ENCODE measurements around the gene TLE6. TPM values are rescaled to one million over a fixed set of nuclear protein-coding genes. Genes with fewer than 3 reads are reported as not detected.
"Not testable (repeated sequence)": the region's sequence is repeated elsewhere in the genome, so short reads cannot be mapped to it uniquely, and the experiment has no call there.

Gene TLE6
- polyA plus RNA-seq (2013, experiment 1 of 2): 2.3 TPM
- polyA plus RNA-seq (2013, experiment 2 of 2): 1.6 TPM

DNA sequence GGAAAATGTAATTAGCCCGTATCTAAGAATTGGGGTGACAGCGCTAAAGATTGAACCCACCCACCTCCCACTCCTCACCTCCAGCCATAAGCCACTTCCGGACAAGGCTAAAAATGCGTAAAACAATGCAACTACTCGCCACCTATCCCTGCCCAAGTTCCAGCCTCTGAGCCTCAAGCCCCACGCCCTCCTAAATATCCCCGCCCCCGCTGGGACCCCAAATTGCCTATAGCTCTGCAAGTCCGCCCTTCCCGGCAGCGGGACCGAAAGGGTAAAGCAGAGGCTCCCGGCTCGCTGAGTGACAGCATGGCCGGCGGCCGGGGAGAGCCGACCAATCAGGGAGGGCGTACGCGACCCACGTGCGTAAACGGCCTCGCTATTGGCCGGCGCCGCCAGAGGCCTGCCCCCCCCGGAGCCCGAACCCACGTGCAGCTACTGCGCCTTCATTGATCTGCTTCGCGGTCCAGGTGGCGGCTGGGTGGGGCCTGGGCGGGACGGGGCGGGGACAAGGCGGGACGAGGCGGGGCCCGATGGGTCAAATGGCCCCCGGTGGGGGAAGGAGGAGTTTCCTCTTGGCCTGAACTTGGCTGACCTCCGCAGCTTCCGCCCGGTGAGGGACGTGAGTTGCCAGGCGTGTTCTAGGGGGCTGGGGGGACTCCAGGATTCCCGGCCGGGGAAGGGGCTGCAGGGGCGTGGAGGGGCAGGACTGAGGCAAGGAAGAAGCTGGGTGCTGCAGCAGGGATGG, at the start of gene TLE6:
TSS of gene TLE6 (plus strand) at position 564 of the 745 bp plus-strand sequence. CDS start 670 bp downstream, outside the sequence.
- Histone ChIP-seq H2BK5ac (ENCODE audit: low read depth, low read length, poor library complexity, severe bottlenecking) (peak within 1 kb of the TSS; percentile 71), H2BK15ac (ENCODE audit: low read depth, poor library complexity, severe bottlenecking) (peak within 1 kb of the TSS; percentile 88), H4K91ac (ENCODE audit: low read length) (peak within 1 kb of the TSS; percentile 25), H3K4me1 (ENCODE audit: control insufficient read depth, insufficient read depth, low read depth, low read length) (peaks cover 25% of the 10 kb centered on the region), H3K9me3 (ENCODE audit: control insufficient read depth, low read length) (no peaks in the 10 kb centered on the region), H3K23ac (ENCODE audit: low read length in 2 of 2) (no peak within 1 kb of the TSS), H2AFZ (ENCODE audit: low read depth, low read length) (peak within 1 kb of the TSS; percentile 90), H3K4me3 (ENCODE audit: insufficient read depth in 1 of 2, low read depth in 1 of 2, low read length in 2 of 2) (peak within 1 kb of the TSS; percentile 51 to 85), H3K4me2 (ENCODE audit: low read length, poor library complexity, severe bottlenecking) (peak within 1 kb of the TSS; percentile 94), H3K27ac (ENCODE audit: low read length, poor library complexity, severe bottlenecking) (peak within 1 kb of the TSS; percentile 38), H3K27me3 (ENCODE audit: control insufficient read depth in 1 of 2, insufficient read depth in 1 of 2, low read length in 2 of 2) (peaks cover 0 to 4% of the 10 kb centered on the region in 2 experiments), H4K8ac (ENCODE audit: low read length) (peak within 1 kb of the TSS; percentile 76), H2BK120ac (ENCODE audit: low read depth, low read length) (peak within 1 kb of the TSS; percentile 69), H2AK5ac (ENCODE audit: low read length, severe bottlenecking) (peak within 1 kb of the TSS; percentile 41), H3K4ac (ENCODE audit: low read depth in 1 of 2, low read length in 2 of 2) (peak within 1 kb of the TSS; percentile 40 to 82), H3K36me3 (ENCODE audit: control insufficient read depth in 1 of 2, insufficient read depth in 2 of 2, low read depth in 1 of 2, low read length in 2 of 2) (no peaks in the 10 kb centered on the region), H3K18ac (ENCODE audit: low read depth in 1 of 2, low read length in 2 of 2) (peak within 1 kb of the TSS; percentile 58 to 84), H3K79me1 (replicated peaks; ENCODE audit: low read length, poor library complexity, severe bottlenecking) (no peaks in the 10 kb centered on the region), H2BK12ac (ENCODE audit: low read length in 2 of 2) (peak within 1 kb of the TSS; percentile 59 to 97), H3K14ac (ENCODE audit: low read length in 2 of 2) (peak within 1 kb of the TSS in 1 of 2 experiments; percentile 89), H3K9ac (ENCODE audit: low read length) (peak within 1 kb of the TSS; percentile 79)
- DNase-seq: peak; percentile 93
- under 1% methylated on average over 47 of the region's 51 CpGs for WGBS

DNA sequence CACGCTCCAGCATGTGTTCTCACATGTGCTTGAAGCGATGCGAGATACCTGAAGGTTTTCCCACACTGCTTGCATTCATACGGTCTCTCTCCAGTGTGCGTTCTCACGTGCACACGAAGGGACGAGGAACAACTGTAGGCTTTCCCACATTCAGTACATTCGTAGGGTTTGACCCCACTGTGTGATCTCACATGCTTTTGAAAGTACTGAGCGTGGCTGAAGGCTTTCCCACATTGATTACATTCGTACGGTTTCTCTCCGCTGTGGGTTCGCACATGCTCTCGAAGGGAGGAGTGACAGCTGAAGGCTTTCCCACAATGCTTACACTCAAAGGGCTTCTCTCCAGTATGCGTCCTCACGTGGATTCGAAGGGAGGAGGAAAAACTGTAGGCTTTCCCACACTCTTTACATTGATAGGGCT, 43.9 kb upstream of the TLE6 start:
- no peak for DNase-seq
- Histone ChIP-seq H3K9ac (ENCODE audit: low read length) (no peak overlapping the region), H3K9me3 (ENCODE audit: control insufficient read depth, low read length) (peaks cover 52% of the 10 kb centered on the region), H4K8ac (ENCODE audit: low read length) (no peak overlapping the region), H3K27me3 (ENCODE audit: control insufficient read depth in 1 of 2, insufficient read depth in 1 of 2, low read length in 2 of 2) (no peaks in the 10 kb centered on the region), H3K79me1 (replicated peaks; ENCODE audit: low read length, poor library complexity, severe bottlenecking) (peaks cover 7% of the 10 kb centered on the region), H4K91ac (ENCODE audit: low read length) (no peak overlapping the region), H2BK15ac (ENCODE audit: low read depth, poor library complexity, severe bottlenecking) (no peak overlapping the region), H2BK12ac (ENCODE audit: low read length in 2 of 2) (no peak overlapping the region), H3K36me3 (ENCODE audit: control insufficient read depth in 1 of 2, insufficient read depth in 2 of 2, low read depth in 1 of 2, low read length in 2 of 2) (peaks cover 41 to 49% of the 10 kb centered on the region in 2 experiments), H3K23ac (ENCODE audit: low read length in 2 of 2) (no peak overlapping the region), H2BK120ac (ENCODE audit: low read depth, low read length) (no peak overlapping the region), H2BK5ac (ENCODE audit: low read depth, low read length, poor library complexity, severe bottlenecking) (no peak overlapping the region), H3K4me2 (ENCODE audit: low read length, poor library complexity, severe bottlenecking) (no peak overlapping the region), H3K4me3 (ENCODE audit: insufficient read depth in 1 of 2, low read depth in 1 of 2, low read length in 2 of 2) (peak overlapping the region in 1 of 2 experiments; percentile 61), H2AK5ac (ENCODE audit: low read length, severe bottlenecking) (no peak overlapping the region), H3K4me1 (ENCODE audit: control insufficient read depth, insufficient read depth, low read depth, low read length) (no peaks in the 10 kb centered on the region), H2AFZ (ENCODE audit: low read depth, low read length) (no peak overlapping the region), H3K4ac (ENCODE audit: low read depth in 1 of 2, low read length in 2 of 2) (no peak overlapping the region), H3K27ac (ENCODE audit: low read length, poor library complexity, severe bottlenecking) (no peak overlapping the region), H3K14ac (ENCODE audit: low read length in 2 of 2) (no peak overlapping the region), H3K18ac (ENCODE audit: low read depth in 1 of 2, low read length in 2 of 2) (no peak overlapping the region)
- WGBS: 98% methylated on average over 18 of the region's 18 CpGs

DNA sequence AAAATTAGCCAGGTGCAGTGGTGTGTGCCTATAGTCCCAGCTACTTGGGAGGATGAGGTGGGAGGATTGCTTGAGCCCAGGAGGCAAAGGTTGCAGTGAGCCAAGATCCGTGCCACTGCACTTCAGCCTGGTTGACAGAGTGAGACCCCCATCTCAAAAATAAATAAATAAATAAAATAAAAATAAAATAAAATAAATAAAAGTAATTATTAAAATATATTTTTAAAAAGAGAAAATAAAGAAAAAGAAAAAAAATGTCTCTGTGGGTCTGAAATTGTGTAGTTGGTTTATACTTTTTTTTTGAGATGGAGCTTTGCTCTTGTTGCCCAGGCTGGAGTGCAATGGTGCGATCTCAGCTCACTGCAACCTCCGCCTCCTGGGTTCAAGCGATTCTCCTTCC, 41.5 kb upstream of the TLE6 start:
- not testable (repeated sequence) for H3K14ac ChIP-seq (ENCODE audit: low read length in 2 of 2); H2AFZ ChIP-seq (ENCODE audit: low read depth, low read length); H3K9ac ChIP-seq (ENCODE audit: low read length); H3K4me2 ChIP-seq (ENCODE audit: low read length, poor library complexity, severe bottlenecking); H2BK5ac ChIP-seq (ENCODE audit: low read depth, low read length, poor library complexity, severe bottlenecking); H3K27ac ChIP-seq (ENCODE audit: low read length, poor library complexity, severe bottlenecking); H3K18ac ChIP-seq (ENCODE audit: low read depth in 1 of 2, low read length in 2 of 2); H3K4me3 ChIP-seq (ENCODE audit: insufficient read depth in 1 of 2, low read depth in 1 of 2, low read length in 2 of 2); H3K23ac ChIP-seq (ENCODE audit: low read length in 2 of 2); H3K4ac ChIP-seq (ENCODE audit: low read depth in 1 of 2, low read length in 2 of 2); H3K27me3 ChIP-seq (ENCODE audit: control insufficient read depth in 1 of 2, insufficient read depth in 1 of 2, low read length in 2 of 2); H4K91ac ChIP-seq (ENCODE audit: low read length); DNase-seq; H2BK12ac ChIP-seq (ENCODE audit: low read length in 2 of 2); H3K4me1 ChIP-seq (ENCODE audit: control insufficient read depth, insufficient read depth, low read depth, low read length); H2BK120ac ChIP-seq (ENCODE audit: low read depth, low read length); H2AK5ac ChIP-seq (ENCODE audit: low read length, severe bottlenecking); H4K8ac ChIP-seq (ENCODE audit: low read length); H2BK15ac ChIP-seq (ENCODE audit: low read depth, poor library complexity, severe bottlenecking)
- Histone ChIP-seq H3K9me3 (ENCODE audit: control insufficient read depth, low read length) (peaks cover 48% of the 10 kb centered on the region), H3K79me1 (replicated peaks; ENCODE audit: low read length, poor library complexity, severe bottlenecking) (peaks cover 17% of the 10 kb centered on the region), H3K36me3 (ENCODE audit: control insufficient read depth in 1 of 2, insufficient read depth in 2 of 2, low read depth in 1 of 2, low read length in 2 of 2) (peaks cover 51 to 53% of the 10 kb centered on the region in 2 experiments)
- 100% methylated on average over 3 of the region's 4 CpGs for WGBS

DNA sequence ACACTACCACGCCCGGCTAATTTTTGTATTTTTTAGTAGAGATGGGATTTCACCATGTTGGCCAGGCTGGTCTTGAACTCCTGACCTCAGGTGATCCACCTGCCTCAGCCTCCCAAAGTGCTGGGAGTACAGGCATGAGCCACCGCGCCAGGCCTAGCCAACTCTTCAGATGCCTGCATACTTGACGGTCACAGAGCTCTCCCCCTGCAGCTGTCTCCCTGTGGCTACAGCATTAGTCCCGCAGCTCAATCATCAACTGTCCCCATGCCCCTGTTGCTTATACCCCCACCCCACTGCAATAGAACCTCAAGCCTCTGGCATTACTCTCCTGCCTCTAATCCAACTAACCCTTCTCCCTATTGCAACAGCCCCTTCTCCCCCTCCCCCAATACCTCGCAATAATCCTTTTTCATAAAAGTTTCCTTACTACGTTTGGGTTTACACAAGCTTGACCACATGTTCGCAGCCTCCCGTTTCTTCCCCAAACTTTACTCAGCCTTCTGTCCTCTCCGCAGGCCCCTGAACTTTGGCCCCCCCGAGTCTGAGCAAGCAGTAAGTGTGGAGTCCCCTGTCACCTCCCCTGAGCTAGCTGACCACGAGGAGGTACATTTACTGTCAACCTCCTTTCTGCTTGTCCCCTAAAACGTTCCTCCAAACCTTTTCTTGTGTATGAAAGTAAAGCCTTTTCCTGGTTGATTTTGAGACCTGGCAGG, 34.3 kb upstream of the TLE6 start:
- Histone ChIP-seq H2AK5ac (ENCODE audit: low read length, severe bottlenecking) (no peak overlapping the region), H3K23ac (ENCODE audit: low read length in 2 of 2) (no peak overlapping the region), H3K36me3 (ENCODE audit: control insufficient read depth in 1 of 2, insufficient read depth in 2 of 2, low read depth in 1 of 2, low read length in 2 of 2) (peaks cover 12 to 16% of the 10 kb centered on the region in 2 experiments), H2BK5ac (ENCODE audit: low read depth, low read length, poor library complexity, severe bottlenecking) (no peak overlapping the region), H3K9me3 (ENCODE audit: control insufficient read depth, low read length) (no peaks in the 10 kb centered on the region), H3K79me1 (replicated peaks; ENCODE audit: low read length, poor library complexity, severe bottlenecking) (peaks cover 35% of the 10 kb centered on the region), H4K8ac (ENCODE audit: low read length) (no peak overlapping the region), H3K9ac (ENCODE audit: low read length) (no peak overlapping the region), H3K4me2 (ENCODE audit: low read length, poor library complexity, severe bottlenecking) (no peak overlapping the region), H3K14ac (ENCODE audit: low read length in 2 of 2) (no peak overlapping the region), H3K27me3 (ENCODE audit: control insufficient read depth in 1 of 2, insufficient read depth in 1 of 2, low read length in 2 of 2) (no peaks in the 10 kb centered on the region), H3K4ac (ENCODE audit: low read depth in 1 of 2, low read length in 2 of 2) (no peak overlapping the region), H2BK12ac (ENCODE audit: low read length in 2 of 2) (no peak overlapping the region), H3K18ac (ENCODE audit: low read depth in 1 of 2, low read length in 2 of 2) (no peak overlapping the region), H3K27ac (ENCODE audit: low read length, poor library complexity, severe bottlenecking) (no peak overlapping the region), H4K91ac (ENCODE audit: low read length) (no peak overlapping the region), H2BK15ac (ENCODE audit: low read depth, poor library complexity, severe bottlenecking) (no peak overlapping the region), H2AFZ (ENCODE audit: low read depth, low read length) (no peak overlapping the region), H3K4me1 (ENCODE audit: control insufficient read depth, insufficient read depth, low read depth, low read length) (peaks cover 10% of the 10 kb centered on the region), H2BK120ac (ENCODE audit: low read depth, low read length) (no peak overlapping the region), H3K4me3 (ENCODE audit: insufficient read depth in 1 of 2, low read depth in 1 of 2, low read length in 2 of 2) (no peak overlapping the region)
- DNase-seq: no peak
- 94% methylated on average over 14 of the region's 14 CpGs for WGBS
